NCI-H1105 treated with DMSO at 0.1 percent for 48 hours (cell line): ENCODE data around the gene CALCOCO2.
A peak's percentile ranks its signal among the peaks of the same experiment; 100 is the strongest.
"Not testable (repeated sequence)": the region's sequence is repeated elsewhere in the genome, so short reads cannot be mapped to it uniquely, and the experiment has no call there.

ENCODE experiments used
- DNase-seq: peaks from one replicate; lab custom pipeline; 2025; lab: John Stamatoyannopoulos, UW

CALCOCO2 gene

GRCh38 chr17:48830840-48831548, at the start of gene CALCOCO2:
Gene CALCOCO2 (plus strand): TSS chr17:48831035. CDS start chr17:48841708, 10,673 bp downstream.
- peak; percentile 81 for DNase-seq

DNA sequence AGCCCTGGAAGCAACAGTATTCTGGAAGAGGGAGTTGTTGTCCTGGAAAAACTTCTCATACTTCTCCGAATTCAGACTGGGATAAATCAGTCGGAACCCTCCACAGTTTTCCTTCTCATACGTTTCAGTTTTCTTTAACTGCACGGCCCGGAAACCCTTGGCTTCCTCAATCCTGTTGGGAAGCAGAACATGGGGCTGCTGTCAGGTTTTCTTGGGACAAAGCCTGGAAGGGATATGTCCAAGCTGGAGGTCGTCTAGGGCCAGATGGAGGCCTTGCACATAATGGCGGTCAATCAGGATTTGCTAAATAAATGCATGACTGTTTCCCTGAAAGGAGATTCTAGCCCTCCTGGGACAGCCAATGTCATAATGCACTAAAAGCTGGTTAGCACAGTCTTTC, 43.0 kb upstream of the CALCOCO2 start:
- no peak for DNase-seq

DNA sequence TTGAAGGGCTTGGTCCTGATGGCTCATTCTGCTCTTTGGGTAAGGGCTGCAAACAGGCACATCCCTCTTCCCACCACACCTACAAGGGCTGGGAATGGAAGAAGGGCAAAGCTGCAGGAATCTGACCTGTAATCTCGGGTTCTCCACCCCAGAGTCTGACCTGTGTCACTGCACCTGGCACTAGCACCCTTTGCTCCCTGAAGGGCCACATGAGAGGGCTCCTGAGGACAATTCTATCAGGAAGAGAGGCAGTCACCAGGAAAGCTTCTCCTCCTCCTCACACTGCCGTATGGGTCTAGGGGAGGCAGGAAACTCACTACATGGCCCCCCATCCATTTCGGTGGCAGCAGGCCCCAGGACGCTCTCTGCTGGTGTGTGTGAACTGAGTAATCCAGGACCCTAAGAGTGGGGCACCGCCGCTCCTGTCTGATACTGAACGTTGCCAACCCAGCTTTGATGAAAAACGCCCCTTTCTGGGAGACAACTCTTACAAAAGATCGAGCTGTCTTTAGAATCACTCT, 40.2 kb upstream of the CALCOCO2 start:
- no peak for DNase-seq

- DNase-seq: peak; percentile 15
These were observed 39.5 kb upstream of the CALCOCO2 start for GRCh38 chr17:48791128-48792032.

DNA sequence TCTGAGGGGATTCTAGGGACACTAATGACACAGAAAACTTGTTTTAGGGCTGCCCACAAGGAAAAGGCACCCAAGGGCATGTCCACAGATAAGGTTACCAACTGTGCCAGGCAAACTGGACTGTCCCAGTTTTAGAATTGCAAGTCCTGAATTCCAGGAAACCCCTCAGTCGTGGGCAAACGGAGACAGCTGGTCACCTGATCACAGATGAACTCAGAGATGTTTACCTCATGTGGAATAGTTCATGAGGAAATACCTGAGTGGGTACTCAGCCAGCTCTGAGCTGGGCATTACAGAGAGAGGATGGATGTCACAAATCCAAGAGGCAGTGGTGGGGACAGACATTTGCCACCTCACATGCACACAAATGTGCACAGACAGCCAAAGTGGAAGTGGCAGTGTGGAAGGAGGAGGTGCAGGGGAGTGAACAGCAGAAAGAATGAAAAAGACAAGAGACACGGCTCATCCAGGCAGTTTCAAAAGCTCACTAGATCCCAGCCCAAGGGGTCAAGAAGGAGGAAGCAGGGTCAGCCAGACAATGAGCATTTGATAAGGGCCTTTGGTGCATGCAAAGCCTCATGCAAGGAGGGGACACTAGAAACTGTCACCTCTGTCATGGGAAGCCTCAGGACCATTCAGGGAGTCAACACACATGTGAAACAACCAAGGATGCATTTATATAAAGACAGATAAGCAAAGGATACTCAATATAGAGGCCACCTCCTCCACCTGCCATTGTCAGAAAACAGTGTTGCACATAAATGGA, 38.6 kb upstream of the CALCOCO2 start:
- DNase-seq: no peak

DNA sequence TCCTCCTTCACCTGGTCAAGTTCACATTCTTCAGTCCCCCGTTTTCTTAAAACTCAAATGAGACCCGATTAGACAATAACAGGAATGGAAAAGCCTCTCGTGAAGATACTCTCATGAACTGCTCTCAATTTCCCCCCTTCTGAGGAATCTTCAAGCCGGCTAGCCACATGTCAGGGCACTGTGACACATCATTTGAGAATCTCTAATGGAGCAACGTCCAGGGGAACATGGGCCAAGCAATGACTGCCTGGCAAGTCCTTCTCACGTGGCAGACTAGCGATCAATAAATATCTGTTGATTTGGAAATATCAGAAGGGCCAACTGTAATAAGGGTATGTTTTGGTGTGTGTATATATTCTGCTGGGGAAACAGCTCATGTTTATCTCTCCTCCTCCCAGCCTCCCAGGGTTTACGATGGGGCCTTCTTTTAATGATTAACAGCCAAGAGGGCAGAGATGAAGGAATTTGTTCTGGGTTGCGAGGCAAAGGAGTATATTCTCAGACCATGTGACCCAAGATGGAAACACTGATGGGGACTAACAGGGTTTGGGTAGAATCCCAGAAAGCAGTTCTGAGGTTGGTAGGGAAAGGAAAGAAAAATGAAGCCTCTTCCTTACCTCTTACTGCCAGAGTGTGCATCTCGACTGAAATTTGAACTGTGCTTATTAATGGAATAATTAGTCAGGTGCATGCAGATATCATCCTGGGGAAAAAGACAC, 35.2 kb upstream of the CALCOCO2 start:
- DNase-seq: no peak

- DNase-seq: not testable (repeated sequence)
These were observed 34.7 kb upstream of the CALCOCO2 start for GRCh38 chr17:48796163-48796522.

DNA sequence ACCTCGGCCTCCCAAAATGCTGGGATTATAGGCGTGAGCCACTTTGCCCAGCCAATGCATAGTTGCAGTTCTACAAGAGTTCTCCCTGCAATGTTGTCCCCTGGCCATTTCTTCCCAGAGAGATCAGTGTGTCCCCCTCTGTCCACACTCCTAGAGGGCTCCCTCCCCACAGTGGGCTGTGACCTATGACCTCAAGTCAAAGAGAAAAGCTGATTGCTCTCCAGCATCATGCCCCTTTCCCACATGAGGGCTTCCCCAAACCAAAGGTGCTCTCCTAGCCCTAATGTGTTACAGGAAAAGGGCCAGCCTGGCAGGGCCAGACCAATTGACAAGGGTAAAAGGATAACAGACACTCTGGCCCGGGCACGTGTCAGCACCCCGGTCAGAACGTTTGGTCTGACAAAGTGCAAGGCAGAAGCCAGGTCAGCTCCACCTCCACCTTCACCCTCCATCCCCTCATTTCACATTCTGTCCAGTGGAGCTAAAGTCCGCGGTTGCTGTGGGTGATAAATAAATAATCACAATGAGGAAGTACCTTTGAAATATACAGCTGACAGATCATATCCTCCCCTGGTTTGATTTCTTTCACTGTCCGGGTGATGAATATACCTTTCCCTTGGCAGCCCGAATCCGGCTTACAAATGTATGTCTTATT, 31.6 kb upstream of the CALCOCO2 start:
- DNase-seq: no peak

DNA sequence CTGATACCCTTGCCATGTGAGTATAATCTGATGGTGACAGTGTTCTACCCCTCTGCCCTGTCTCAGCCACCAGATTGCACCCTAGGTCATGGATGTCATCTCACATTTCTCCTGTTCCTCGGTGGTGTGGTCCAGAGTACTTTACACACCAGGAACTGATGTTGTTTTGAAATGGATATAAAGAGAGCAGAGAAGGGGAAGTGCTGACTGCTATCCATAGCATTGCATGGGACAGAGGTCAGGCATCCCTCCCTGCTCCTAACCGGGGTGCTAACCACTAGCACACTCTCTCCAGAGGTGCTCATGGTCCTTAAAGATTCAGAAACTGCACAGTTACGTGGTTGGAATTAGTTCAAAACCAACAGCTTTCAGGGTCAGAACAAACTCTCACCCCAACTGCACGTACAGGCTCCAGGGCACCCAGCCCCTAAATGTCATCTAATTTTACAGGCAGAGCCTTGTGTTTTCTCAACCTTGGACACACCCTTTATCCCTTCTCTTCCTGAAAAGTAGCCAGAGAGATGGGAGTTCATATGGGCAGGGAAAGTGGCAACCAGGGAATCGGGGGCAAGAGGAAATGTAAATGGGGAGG, 30.1 kb upstream of the CALCOCO2 start:
- no peak for DNase-seq

DNA sequence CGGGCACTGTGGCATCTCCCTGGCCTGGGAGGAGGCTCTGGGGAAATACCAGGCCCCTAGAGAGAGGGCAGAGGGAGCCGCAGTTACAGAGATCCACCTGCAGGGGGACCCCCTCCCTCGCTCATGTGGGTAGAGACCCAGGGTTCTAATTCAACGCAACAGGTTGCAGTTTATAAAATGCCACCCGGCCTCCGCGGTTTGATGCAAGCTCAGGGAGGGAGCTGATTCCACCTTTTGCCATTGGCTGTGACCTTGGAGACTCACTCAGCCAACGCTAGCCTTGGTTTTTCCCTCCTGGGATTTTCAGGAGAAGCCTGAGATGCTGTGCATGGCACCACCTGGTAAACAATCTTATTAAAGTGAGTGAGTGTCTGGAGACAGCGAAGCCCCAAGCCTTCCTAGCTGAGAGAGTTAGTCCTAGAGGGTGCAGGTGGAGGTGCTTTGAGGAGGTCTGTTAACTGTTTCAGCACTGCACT, 25.9 kb upstream of the CALCOCO2 start:
- DNase-seq: peak; percentile 47

DNA sequence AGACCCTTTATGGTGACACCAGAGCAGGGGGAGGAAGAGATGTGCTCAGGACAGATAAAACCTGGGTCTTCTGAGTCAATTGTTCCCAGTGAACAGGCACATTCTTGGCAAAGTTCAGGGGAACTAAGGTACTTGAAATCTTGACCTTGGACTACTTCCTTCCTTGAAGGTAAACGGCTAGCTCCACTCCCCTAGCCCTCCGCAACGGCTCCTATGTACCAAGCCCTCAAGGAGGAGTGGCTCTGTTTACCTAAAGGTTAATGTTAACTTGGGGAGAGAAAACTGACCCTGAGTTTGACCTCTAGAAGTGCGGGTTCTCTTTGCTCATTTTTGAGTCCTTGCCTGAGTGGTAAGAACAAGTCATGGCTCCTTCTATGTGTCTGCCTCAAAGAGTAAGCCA, 21.7 kb upstream of the CALCOCO2 start:
- DNase-seq: no peak

DNA sequence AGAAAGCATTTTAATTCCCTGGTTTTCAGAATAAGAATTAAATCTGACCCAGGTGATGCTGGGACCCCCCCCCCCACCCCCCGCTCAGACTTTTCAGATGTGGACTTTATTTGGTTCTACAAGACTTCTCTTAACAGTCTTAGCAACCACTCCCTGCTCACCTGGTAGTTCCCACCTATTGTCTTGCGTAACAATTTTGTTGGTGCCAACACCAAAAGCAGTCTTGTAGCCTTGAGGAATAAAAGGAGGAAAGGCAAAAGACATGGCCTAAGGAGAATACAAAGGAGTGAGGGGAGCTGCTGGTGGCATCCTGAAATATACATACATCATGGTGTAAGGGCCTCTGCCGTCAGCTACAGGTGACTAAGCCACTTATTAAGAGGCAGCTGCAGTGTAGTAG, 18.8 kb upstream of the CALCOCO2 start:
- no peak for DNase-seq

DNA sequence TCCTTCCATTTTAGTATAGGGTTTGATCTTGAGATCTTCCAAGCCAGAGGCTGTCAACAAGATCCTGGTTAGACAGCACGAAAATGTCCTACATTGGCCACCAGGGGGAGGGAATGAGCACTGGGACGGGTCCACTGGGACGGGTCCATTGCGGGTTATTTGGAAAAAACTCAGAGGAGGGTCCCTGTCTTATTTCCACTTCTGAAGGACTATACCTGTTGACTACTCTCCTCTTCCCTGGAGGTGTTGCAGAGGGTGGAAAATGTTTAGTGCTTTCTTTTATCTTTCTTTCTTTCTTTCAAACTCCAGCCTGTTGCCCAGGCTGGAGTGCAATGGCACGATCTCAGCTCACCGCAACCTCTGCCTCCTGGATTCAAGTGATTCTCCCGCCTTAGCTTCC, 16.3 kb upstream of the CALCOCO2 start:
- peak; percentile 33 for DNase-seq

DNA sequence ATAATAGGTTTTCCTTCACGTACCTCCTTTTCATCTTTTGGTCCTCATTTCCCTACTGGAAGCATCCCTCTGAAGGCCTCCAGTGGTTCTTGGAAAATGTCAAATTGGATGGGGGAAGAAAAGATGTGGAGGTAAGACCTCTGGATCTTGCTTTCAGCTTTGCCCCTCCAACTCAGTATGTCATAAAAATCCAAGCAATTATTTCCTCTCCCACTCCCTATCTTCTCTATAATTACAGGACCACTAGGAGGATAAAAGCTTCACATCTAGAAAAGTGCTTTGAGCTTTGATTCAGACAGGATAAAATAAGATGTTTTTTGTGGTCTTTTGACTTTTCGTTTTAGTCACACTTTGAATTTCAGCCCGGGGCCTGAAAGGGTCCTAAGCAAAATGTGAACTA, 15.5 kb upstream of the CALCOCO2 start:
- DNase-seq: no peak

DNA sequence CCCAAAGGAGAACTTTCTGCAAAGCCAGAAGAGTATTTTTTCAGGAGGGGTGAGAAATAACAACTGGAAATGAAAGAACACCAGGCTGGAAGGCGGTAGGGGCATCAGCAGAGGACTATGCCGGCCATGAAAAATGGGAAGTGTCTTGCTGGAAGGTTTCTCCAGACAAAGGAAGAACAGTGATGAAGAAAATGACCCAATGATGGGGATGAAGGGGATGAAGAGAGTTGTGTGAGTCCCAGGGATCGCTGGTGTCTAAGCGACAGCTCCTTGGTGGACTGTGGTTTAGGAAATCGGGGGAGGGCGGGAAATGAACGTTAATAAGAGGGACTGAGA, 14.4 kb upstream of the CALCOCO2 start:
- peak; percentile 48 for DNase-seq

GRCh38 chr17:48816774-48817590, 13.9 kb upstream of the CALCOCO2 start, which contains the start of gene TTLL6:
Gene TTLL6 (minus strand): TSS chr17:48817229. CDS start chr17:48817072, 157 bp downstream.
- DNase-seq: peak; percentile 95

DNA sequence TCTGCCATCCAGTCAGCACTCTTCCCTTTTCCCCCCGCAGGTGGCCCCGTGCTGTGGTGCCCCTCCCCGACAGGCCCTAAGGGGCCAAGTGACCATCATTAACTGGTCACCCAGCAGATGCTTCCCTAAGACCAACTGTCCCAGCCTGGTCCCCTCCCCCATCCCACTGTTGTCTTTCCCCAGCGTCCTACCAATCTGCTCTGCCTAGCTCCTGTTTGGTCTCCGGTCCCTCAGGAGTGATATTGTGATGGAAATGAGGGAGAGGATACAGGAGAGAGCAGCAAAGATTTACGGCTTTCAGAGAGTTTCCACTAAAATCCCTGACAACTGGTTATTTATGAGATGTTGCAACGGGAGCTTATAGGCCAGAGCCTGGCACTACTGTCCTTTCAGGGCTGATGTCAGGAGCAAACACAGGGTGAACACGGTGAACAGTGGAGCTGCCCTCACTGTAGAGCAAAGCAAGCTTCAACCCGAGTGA, 12.4 kb upstream of the CALCOCO2 start:
- DNase-seq: no peak

DNA sequence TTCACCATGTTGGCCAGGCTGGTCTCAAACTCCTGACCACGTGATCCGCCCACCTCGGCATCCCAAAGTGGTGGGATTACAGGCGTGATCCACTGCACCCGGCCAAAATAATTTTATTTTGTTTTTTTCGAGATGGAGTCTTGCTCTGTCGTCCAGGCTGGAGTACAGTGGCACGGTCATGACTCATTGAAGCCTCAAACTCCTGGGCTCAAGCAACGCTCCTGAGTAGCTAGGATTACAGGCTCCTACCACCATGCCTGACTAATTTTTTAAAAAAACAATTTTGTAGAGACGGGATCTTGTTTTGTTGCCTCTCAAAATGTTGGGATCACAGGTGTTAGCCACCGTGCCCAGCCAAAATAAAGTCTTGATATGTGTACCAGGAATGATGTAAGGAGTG, 11.4 kb upstream of the CALCOCO2 start:
- no peak for DNase-seq

DNA sequence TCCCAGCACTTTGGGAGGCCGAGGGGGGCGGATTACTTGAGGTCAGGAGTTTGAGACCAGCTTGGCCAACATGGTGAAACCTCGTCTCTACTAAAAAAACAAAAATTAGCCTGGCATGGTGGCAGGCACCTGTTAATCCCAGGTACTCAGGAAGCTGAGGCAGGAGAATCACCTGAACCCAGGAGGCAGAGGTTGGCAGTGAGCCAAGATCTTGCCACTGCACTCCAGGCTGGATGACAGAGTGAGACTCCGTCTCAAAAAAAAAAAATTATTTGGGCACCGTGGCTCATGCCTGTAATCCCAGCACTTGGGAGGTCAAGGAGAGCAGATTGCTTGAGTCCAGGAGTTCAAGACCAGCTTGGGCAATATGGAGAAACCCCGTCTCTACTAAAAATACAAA, 9.9 kb upstream of the CALCOCO2 start:
- peak; percentile 32 for DNase-seq
